SK-N-SH (cell line): ENCODE results near the gene INPP5B. TPM values are rescaled to one million over a fixed set of nuclear protein-coding genes. Genes with fewer than 3 reads are reported as not detected.

Experiments
- CTCF ChIA-PET: fragments of 300-600, 350-600 bp; formaldehyde crosslinking; extraction: SDS; loops from one replicate; lab custom pipeline; 2021; lab: Yijun Ruan, JAX
- POLR2A ChIA-PET: fragments of 350-600 bp; sonication (Branson Sonifier 250); formaldehyde crosslinking; extraction: SDS; loops from one replicate; lab custom pipeline; 2020; ENCODE audit warnings: antibody characterized with exemption, inconsistent platforms; lab: Yijun Ruan, JAX
- DNase-seq: peaks from one replicate; pipeline ENCODE4 v3.0.0; 2012
- H2AFZ ChIP-seq: fragments of 200-600 bp; sonication (generic); 2 replicates; pipeline ENCODE4 v1.8.1; 2016; ENCODE audit warnings: antibody characterized with exemption, mild to moderate bottlenecking, low read depth
- H3F3A ChIP-seq: fragments of 200-600 bp; sonication (generic); replicated peaks from 2 replicates; pipeline ENCODE3; 2016; ENCODE audit warnings: antibody characterized with exemption, mild to moderate bottlenecking; ENCODE audit not compliant: insufficient read depth
- H3K27ac ChIP-seq, 2 experiments: fragments of 200-500 bp in 1 of 2; fragments of 200-600 bp in 1 of 2; sonication (Bioruptor generic) in 1 of 2; sonication (generic), shearing (Covaris generic) in 1 of 2; 2 replicates each; pipeline versions ENCODE4 v1.5.1 to v1.6.1; 2014 to 2016; ENCODE audit warnings: low read depth in 2 of 2, inconsistent platforms in 1 of 2, low read length in 1 of 2, mild to moderate bottlenecking in 1 of 2, mixed read lengths in 1 of 2
- H3K27me3 ChIP-seq: fragments of 200-600 bp; sonication (generic), shearing (Covaris generic); 2 replicates; pipeline ENCODE4 v1.6.1; 2016; ENCODE audit warnings: mixed run types; ENCODE audit not compliant: insufficient read depth
- H3K36me3 ChIP-seq, 2 experiments: fragments of 200-500 bp in 1 of 2; fragments of 200-600 bp in 1 of 2; sonication (Bioruptor generic) in 1 of 2; sonication (generic) in 1 of 2; replicated peaks in 1 of 2; 2 replicates each; pipeline versions ENCODE3 to v1.5.1; 2014 to 2016; ENCODE audit warnings: low read length in 1 of 2, mild to moderate bottlenecking in 1 of 2; ENCODE audit not compliant: insufficient read depth in 2 of 2, control insufficient read depth in 1 of 2
- H3K4me1 ChIP-seq, 2 experiments: fragments of 200-500 bp in 1 of 2; fragments of 200-600 bp in 1 of 2; sonication (Bioruptor generic) in 1 of 2; sonication (generic), shearing (Covaris generic) in 1 of 2; 2 replicates each; pipeline versions ENCODE4 v1.5.1 to v1.6.1; 2014 to 2016; ENCODE audit warnings: low read depth in 1 of 2, low read length in 1 of 2, mixed run types in 1 of 2; ENCODE audit not compliant: insufficient read depth in 2 of 2, control insufficient read depth in 1 of 2
- H3K4me2 ChIP-seq: fragments of 200-600 bp; sonication (generic), shearing (Covaris generic); 2 replicates; pipeline ENCODE4 v1.6.1; 2017; ENCODE audit warnings: mixed run types
- H3K4me3 ChIP-seq, 2 experiments: fragments of 200-500 bp in 1 of 2; fragments of 200-600 bp in 1 of 2; sonication (Bioruptor generic) in 1 of 2; sonication (generic), shearing (Covaris generic) in 1 of 2; 2 replicates each; pipeline versions ENCODE4 v1.5.1 to v1.8.1; 2014 to 2016; ENCODE audit warnings: low read depth in 2 of 2, inconsistent platforms in 1 of 2, low read length in 1 of 2, mild to moderate bottlenecking in 1 of 2, mixed read lengths in 1 of 2, moderate library complexity in 1 of 2
- H3K79me2 ChIP-seq: fragments of 200-600 bp; sonication (generic); 2 replicates; pipeline ENCODE4 v1.8.1; 2017; ENCODE audit warnings: mild to moderate bottlenecking; ENCODE audit not compliant: insufficient read depth
- H3K9ac ChIP-seq: fragments of 200-600 bp; sonication (generic); 2 replicates; pipeline ENCODE4 v1.6.1; 2017; ENCODE audit warnings: mixed run types
- H3K9me2 ChIP-seq: fragments of 200-600 bp; sonication (generic); 2 replicates; pipeline ENCODE4 v1.6.1; 2017; ENCODE audit warnings: mixed run types
- H3K9me3 ChIP-seq: fragments of 200-600 bp; sonication (generic); 2 replicates; pipeline ENCODE4 v1.6.1; 2017; ENCODE audit warnings: mixed run types, mild to moderate bottlenecking, moderate library complexity
- H4K20me1 ChIP-seq: fragments of 200-600 bp; sonication (generic); 2 replicates; pipeline ENCODE4 v1.6.1; 2017; ENCODE audit warnings: mild to moderate bottlenecking, mixed run types; ENCODE audit not compliant: insufficient read depth
- ELF1 ChIP-seq: IDR thresholded peaks from 2 replicates; pipeline ENCODE4 v1.4.0; 2012
- EP300 ChIP-seq, 2 experiments: IDR thresholded peaks; 2 replicates each; pipeline versions ENCODE4 v1.4.0 to v1.6.1; 2012; ENCODE audit warnings: borderline replicate concordance in 1 of 2, low read depth in 1 of 2, low read length in 1 of 2
- EZH2phosphoT487 ChIP-seq: fragments of 200-600 bp; sonication (generic); IDR thresholded peaks from 2 replicates; pipeline ENCODE4 v1.6.1; 2017; ENCODE audit warnings: low read depth, mixed run types, mild to moderate bottlenecking, antibody characterized with exemption, moderate library complexity, borderline replicate concordance
- FOSL2 ChIP-seq: IDR thresholded peaks from 2 replicates; pipeline ENCODE4 v1.4.0; 2012; ENCODE audit warnings: low read depth, mild to moderate bottlenecking, moderate library complexity, borderline replicate concordance
- FOXJ3 ChIP-seq: sonication (generic); formaldehyde crosslinking; IDR thresholded peaks from 2 replicates; pipeline ENCODE4 v1.5.1; 2020; ENCODE audit warnings: mild to moderate bottlenecking, missing genetic modification reagents
- GABPA ChIP-seq: IDR thresholded peaks from 2 replicates; pipeline ENCODE4 v1.4.0; 2012; ENCODE audit warnings: low read depth, mild to moderate bottlenecking
- JUND ChIP-seq: IDR thresholded peaks from 2 replicates; pipeline ENCODE4 v1.4.0; 2012
- NFIC ChIP-seq: IDR thresholded peaks from 2 replicates; pipeline ENCODE4 v1.4.0; 2012; ENCODE audit warnings: borderline replicate concordance
- NRF1 ChIP-seq: IDR thresholded peaks from 2 replicates; pipeline ENCODE4 v1.6.1; 2012; ENCODE audit warnings: low read depth, mild to moderate bottlenecking, low read length
- PBX3 ChIP-seq: IDR thresholded peaks from 2 replicates; pipeline ENCODE4; 2012
- RAD21 ChIP-seq: IDR thresholded peaks from 2 replicates; pipeline ENCODE4 v1.6.1; 2012; ENCODE audit warnings: mild to moderate bottlenecking, low read length
- RCOR1 ChIP-seq: fragments of 150-350 bp; IDR thresholded peaks from 2 replicates; pipeline ENCODE4 v1.6.1; 2017; ENCODE audit warnings: antibody characterized with exemption, low read length
- TAF1 ChIP-seq: IDR thresholded peaks from 2 replicates; pipeline ENCODE4 v1.6.1; 2012; ENCODE audit warnings: low read depth, mild to moderate bottlenecking, low read length, moderate library complexity, borderline replicate concordance
- TCF12 ChIP-seq: IDR thresholded peaks from 2 replicates; pipeline ENCODE4 v1.4.0; 2012
- USF1 ChIP-seq: IDR thresholded peaks from 2 replicates; pipeline ENCODE4 v1.4.0; 2012; ENCODE audit warnings: low read depth, borderline replicate concordance
- YY1 ChIP-seq: IDR thresholded peaks from 2 replicates; pipeline ENCODE4 v1.4.0; 2012; ENCODE audit warnings: low read depth, mild to moderate bottlenecking
- WGBS: methylation state at CpG from one replicate; pipeline ENCODE4 v1.1.6; 2017; ENCODE audit warnings: low lambda C conversion rate; 5-methylcytosine and 5-hydroxymethylcytosine counted together
- polyA plus RNA-seq, 3 experiments: library from polyadenylated mRNA; depleted of rRNA; stranded (reverse); fragments of >200 nt; gene quantifications; 2 replicates each; pipeline ENCODE4 v1.2.3, GENCODE V29; 2012
- TF ChIP-seq, protein P1 (sequence below): fragments of 200-600 bp; sonication (generic); IDR thresholded peaks from 2 replicates; pipeline ENCODE4 v1.6.1; 2017; ENCODE audit warnings: antibody characterized with exemption, mild to moderate bottlenecking, moderate library complexity
- TF ChIP-seq, protein P2 (sequence below): fragments of 150-350 bp; IDR thresholded peaks from 2 replicates; pipeline ENCODE4 v1.6.1; 2017; ENCODE audit warnings: antibody characterized with exemption, low read length, low read depth, borderline replicate concordance

INPP5B gene
- polyA plus RNA-seq, 1 of the 3 experiments (the other 2 are of a cell fraction), result 10.5 TPM

DNA sequence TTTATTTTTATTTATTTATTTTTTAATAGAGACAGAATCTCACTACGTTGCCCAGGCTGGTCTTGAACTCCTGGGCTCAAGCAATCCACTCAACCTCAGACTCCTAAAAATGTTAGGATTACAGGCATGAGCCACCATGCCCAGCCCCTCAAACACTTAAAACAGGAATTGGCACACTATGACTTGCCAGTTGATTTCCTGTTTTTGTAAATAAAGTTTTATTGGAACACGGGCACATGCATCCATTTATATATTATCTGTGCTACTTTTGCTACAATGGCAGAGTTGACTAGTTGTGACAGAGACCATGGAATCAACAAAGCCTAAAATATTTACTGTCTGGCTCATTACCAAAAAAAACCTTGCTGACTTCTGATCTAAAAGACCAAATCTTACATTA is 122.9 kb downstream of the INPP5B start:
- H3K27ac ChIP-seq, result no peak overlapping the region

GRCh38 chr1:37822906-37823815 is 123.7 kb downstream of the INPP5B start:
- Histone ChIP-seq H3K9me2 (no peaks in the 10 kb centered on the region), H3K4me2 (no peak overlapping the region), H3F3A (peaks cover 5% of the 10 kb centered on the region), H4K20me1 (no peaks in the 10 kb centered on the region), H3K4me1 (no peaks in the 10 kb centered on the region), H3K27ac (no peak overlapping the region), H3K9ac (no peak overlapping the region), H2AFZ (no peak overlapping the region), H3K79me2 (peaks cover 3% of the 10 kb centered on the region; the same call in 1 of the 2 replicates), H3K9me3 (no peaks in the 10 kb centered on the region), H3K4me3 (no peak overlapping the region), H3K36me3 (peaks cover 46% of the 10 kb centered on the region in 2 experiments), H3K27me3 (no peaks in the 10 kb centered on the region)
- 88% methylated on average over 9 of the region's 9 CpGs for WGBS
- no peak for TF ChIP-seq FOXJ3 (CRISPR knock-in tag)
- no peak for TF ChIP-seq USF1
- TF ChIP-seq, protein P1, sequence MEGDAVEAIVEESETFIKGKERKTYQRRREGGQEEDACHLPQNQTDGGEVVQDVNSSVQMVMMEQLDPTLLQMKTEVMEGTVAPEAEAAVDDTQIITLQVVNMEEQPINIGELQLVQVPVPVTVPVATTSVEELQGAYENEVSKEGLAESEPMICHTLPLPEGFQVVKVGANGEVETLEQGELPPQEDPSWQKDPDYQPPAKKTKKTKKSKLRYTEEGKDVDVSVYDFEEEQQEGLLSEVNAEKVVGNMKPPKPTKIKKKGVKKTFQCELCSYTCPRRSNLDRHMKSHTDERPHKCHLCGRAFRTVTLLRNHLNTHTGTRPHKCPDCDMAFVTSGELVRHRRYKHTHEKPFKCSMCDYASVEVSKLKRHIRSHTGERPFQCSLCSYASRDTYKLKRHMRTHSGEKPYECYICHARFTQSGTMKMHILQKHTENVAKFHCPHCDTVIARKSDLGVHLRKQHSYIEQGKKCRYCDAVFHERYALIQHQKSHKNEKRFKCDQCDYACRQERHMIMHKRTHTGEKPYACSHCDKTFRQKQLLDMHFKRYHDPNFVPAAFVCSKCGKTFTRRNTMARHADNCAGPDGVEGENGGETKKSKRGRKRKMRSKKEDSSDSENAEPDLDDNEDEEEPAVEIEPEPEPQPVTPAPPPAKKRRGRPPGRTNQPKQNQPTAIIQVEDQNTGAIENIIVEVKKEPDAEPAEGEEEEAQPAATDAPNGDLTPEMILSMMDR, result no peak
- TF ChIP-seq FOSL2, result no peak
- no peak for TF ChIP-seq YY1
- TF ChIP-seq, protein P2, sequence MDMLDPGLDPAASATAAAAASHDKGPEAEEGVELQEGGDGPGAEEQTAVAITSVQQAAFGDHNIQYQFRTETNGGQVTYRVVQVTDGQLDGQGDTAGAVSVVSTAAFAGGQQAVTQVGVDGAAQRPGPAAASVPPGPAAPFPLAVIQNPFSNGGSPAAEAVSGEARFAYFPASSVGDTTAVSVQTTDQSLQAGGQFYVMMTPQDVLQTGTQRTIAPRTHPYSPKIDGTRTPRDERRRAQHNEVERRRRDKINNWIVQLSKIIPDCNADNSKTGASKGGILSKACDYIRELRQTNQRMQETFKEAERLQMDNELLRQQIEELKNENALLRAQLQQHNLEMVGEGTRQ, result no peak
- TF ChIP-seq EP300 (IDR thresholded peaks at IDR 0.05; ENCODE audit: borderline replicate concordance in 1 of 2, low read depth in 1 of 2, low read length in 1 of 2), result no peak
- no peak for TF ChIP-seq TAF1
- TF ChIP-seq TCF12, result no peak
- TF ChIP-seq ELF1, result no peak
- no peak for TF ChIP-seq EZH2phosphoT487
- TF ChIP-seq GABPA, result no peak
- TF ChIP-seq RAD21, result no peak
- no peak for TF ChIP-seq PBX3
- no peak for TF ChIP-seq NFIC
- CTCF ChIA-PET, result interaction anchor here (0.7 to 2.3 kb wide), 3 partner anchors 9 to 68 kb away, joined by 3 to 8 read pairs (median 4); partner anchors contain the start of gene MTF1
- POLR2A ChIA-PET, result interaction anchor here (0.9 kb wide), 1 partner anchor 15 kb away, joined by 5 read pairs; the partner anchor contains the start of genes C1orf122 and YRDC
- DNase-seq, result no peak

More for the DNA sequence above, 122.9 kb downstream of the INPP5B start:
- ChIA-PET CTCF (no interaction called here), POLR2A (no interaction called here)
- H3K9ac ChIP-seq, result no peak overlapping the region
- peaks cover 44 to 52% of the 10 kb centered on the region in 2 experiments for H3K36me3 ChIP-seq
- DNase-seq, result no peak
- H3K79me2 ChIP-seq, result peaks cover 3% of the 10 kb centered on the region; the same call in 1 of the 2 replicates
- no peaks in the 10 kb centered on the region for H3K4me1 ChIP-seq
- WGBS, result 100% methylated on average over 2 of the region's 2 CpGs
- no peaks in the 10 kb centered on the region for H4K20me1 ChIP-seq
- no peaks in the 10 kb centered on the region for H3K9me3 ChIP-seq
- no peaks in the 10 kb centered on the region for H3K27me3 ChIP-seq
- TF ChIP-seq FOSL2 (no peak), NRF1 (no peak), JUND (no peak), ELF1 (no peak), RCOR1 (no peak)
- no peak overlapping the region for H2AFZ ChIP-seq
- H3K9me2 ChIP-seq, result no peaks in the 10 kb centered on the region
- peaks cover 5% of the 10 kb centered on the region for H3F3A ChIP-seq
- H3K4me3 ChIP-seq, result no peak overlapping the region
- no peak overlapping the region for H3K4me2 ChIP-seq
